HL-60 (cell line): Measurements from ENCODE around the gene MYOC.

ENCODE experiments used
- GABPA ChIP-seq: IDR thresholded peaks from 2 replicates; pipeline ENCODE4 v1.6.1; 2012; ENCODE audit warnings: low read depth
- POLR2AphosphoS5 ChIP-seq: IDR thresholded peaks from 2 replicates; pipeline ENCODE4 v1.6.1; 2012; ENCODE audit warnings: low read depth
- REST ChIP-seq: IDR thresholded peaks from 2 replicates; pipeline ENCODE4 v1.6.1; 2012; ENCODE audit warnings: low read depth; ENCODE audit not compliant: insufficient replicate concordance
- SPI1 ChIP-seq: IDR thresholded peaks from 2 replicates; pipeline ENCODE4 v1.6.1; 2012; ENCODE audit warnings: low read depth, mild to moderate bottlenecking, borderline replicate concordance
- TF ChIP-seq, protein P1 (sequence below): IDR thresholded peaks from one replicate; pipeline ENCODE4 v1.5.1; 2011; ENCODE audit warnings: low read length, control low read depth, inconsistent platforms; ENCODE audit not compliant: insufficient read depth

DNA sequence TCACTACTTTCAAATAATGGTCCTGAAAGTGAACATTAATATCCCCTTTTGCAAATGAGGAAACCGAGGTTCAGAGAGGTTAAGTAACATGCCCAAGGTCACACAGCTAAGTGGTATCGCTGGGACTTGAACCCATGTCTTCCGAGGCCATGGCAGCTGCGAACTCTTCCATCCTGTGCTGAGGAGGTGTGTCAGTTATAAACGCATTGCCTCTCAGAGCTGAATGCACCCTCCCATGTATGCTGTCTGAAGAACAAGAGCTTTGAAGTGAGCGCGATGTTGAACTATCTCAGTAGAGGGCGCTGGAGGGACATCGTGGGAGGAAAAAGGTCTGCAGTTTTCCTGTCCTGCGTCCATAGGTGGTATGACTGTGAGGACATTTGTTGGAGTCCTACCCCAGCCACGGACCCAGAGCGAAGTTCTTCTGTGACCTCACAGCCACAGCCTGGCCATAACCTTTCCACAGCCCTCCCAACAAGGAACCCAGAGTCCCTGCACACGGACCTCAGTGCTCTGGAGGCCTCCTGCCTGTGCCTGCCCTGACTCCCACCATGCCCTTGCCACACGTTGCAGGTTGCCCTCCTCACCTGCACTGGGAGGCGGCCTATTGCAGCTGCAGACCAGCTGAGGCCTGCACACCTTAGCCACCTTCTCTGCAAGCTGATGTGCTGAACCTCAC lies 7.5 kb downstream of the MYOC start:
- TF ChIP-seq, protein P1, sequence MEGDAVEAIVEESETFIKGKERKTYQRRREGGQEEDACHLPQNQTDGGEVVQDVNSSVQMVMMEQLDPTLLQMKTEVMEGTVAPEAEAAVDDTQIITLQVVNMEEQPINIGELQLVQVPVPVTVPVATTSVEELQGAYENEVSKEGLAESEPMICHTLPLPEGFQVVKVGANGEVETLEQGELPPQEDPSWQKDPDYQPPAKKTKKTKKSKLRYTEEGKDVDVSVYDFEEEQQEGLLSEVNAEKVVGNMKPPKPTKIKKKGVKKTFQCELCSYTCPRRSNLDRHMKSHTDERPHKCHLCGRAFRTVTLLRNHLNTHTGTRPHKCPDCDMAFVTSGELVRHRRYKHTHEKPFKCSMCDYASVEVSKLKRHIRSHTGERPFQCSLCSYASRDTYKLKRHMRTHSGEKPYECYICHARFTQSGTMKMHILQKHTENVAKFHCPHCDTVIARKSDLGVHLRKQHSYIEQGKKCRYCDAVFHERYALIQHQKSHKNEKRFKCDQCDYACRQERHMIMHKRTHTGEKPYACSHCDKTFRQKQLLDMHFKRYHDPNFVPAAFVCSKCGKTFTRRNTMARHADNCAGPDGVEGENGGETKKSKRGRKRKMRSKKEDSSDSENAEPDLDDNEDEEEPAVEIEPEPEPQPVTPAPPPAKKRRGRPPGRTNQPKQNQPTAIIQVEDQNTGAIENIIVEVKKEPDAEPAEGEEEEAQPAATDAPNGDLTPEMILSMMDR = peak; percentile 97
- TF ChIP-seq POLR2AphosphoS5 = no peak
- no peak for TF ChIP-seq REST
- no peak for TF ChIP-seq SPI1
- no peak for TF ChIP-seq GABPA
